HG02884 (cell line): ENCODE results near the gene DPF3.
"Not testable (repeated sequence)": the region's sequence is repeated elsewhere in the genome, so short reads cannot be mapped to it uniquely, and the experiment has no call there.

Source experiments
- ATAC-seq: cut with Tn5 transposase; IDR thresholded peaks from one replicate; pipeline ENCODE4 v1.9.1; 2021; ENCODE audit warnings: mild to moderate bottlenecking, moderate library complexity; ENCODE audit not compliant: unreplicated experiment

DPF3 gene

GRCh38 chr14:72776701-72777261 lies 117.1 kb downstream of the DPF3 start:
- no peak for ATAC-seq

DNA sequence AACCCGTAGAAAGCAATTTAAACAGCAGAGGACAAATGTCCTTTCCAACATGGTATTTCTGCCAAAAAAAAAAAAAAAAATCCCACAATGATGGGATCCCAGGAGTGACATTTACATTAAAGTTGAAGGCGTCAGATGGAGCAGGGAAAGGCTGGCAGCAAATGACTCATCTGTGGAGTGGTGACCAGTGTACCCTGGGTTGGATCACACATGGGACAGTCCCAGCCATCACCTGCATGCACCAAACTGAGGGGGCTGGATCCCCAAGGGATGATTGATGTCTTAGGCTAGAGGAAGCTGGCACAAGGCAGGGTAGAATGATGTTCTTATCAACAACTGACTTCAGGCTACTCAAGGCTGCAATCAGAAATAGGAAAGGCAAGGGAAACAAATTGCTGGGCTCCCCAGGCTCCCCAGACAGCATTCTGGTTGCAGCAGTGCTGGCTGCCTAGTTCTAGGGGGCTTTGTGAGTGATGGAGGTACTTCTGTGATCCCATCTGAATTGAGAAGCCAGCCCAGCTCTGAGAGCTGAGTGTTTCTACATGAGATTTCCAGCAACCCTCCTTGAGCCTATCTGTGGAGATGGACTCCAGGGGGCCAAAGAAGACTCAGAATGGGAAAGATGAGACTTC lies 117.9 kb downstream of the DPF3 start:
- no peak for ATAC-seq

GRCh38 chr14:72774894-72775620 lies 118.8 kb downstream of the DPF3 start:
- ATAC-seq = no peak

DNA sequence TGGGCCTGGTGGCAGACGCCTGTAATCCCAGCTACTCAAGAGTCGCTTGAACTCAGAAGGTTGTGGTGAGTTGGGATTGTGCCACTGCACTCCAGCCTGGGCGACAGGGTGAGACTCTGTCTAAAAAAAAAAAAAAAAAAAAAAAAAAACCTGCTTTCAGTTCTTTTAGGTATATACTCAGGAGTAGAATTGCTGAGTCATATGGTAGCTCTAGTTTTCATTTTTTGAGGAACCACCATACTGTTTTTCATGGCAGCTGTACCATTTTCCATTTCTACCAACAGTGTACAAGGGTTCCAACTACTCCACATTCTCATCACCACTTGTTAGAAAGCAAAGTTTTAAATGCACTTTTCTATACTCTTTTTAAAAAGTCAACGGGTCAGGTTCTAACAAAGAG lies 119.8 kb downstream of the DPF3 start:
- no peak for ATAC-seq

DNA sequence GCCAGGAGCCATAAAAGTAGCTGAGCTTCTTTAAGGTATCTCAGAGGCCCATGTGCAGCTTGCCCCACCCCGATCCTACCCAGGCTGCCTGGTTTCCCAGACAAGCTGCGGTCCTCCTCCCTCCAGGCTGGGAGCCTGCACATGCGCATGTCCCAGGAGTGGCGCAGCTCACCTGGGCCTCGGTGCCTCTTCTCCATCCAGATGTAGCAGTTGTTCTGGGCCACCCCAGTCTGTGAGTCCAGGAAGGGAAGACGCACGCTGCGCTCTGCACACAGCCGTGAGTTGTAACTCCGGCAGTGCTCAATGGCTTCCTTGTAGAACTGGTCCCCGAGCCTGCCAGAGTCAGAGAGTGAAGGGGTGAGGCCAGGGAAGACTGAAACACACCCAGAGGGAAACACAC lies 122.3 kb downstream of the DPF3 start:
- no peak for ATAC-seq

DNA sequence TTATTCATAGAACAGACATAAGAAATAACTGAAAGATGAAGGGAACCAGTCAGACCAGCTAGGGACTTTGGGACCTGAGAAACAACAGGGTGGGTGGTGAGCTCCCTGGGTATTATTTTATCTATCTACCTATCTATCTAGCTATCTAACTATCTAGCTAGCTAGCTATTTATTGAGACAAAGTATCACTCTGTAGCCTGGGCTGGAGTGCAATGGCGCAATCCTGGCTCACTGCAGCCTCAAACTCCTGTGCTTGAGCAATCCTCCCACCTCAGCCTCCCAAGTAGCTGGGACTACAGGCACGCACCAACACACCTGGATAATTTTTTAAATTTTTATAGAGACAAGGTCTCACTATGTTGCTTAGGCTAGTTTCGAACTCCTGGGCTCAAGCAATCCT lies 127.6 kb downstream of the DPF3 start:
- no peak for ATAC-seq

DNA sequence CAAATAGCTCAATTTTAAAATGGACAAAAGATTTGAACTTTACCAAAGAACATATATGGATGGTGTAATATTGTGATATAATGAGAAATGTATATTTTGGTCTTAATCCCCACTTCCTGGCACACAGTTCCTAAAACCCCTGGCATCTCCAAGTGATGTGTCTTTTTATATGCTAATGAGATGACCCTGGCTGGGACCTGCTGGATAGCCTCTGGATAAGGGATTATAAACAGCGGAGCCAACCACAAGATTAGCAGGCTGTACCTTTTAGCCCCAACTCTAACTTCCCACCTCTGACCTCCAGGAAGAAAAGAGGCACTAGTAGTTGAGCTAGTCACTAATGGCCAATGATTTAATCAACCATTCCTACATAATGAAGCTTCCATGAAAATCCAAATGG lies 130.0 kb downstream of the DPF3 start:
- no peak for ATAC-seq

GRCh38 chr14:72759670-72760069 lies 134.2 kb downstream of the DPF3 start:
- no peak for ATAC-seq

DNA sequence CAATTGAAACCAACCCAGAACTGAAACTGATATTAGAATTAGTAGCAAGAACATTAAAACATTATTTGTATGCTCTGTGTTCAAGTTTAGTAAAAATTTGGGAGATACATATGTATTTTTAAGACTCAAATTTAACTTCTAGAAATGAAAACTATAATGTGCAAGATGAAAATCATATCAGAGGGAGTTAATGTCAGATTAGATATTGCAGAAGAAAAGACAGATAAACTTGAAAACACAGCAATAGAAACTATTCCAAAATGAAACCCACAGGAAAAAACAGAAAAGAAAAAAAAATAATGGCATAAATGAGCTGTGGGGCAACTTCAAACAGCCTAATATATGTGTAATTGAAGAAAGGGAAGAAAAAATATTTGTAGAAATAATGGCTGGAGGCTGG lies 134.9 kb downstream of the DPF3 start:
- no peak for ATAC-seq

GRCh38 chr14:72758420-72758819 lies 135.5 kb downstream of the DPF3 start:
- no peak for ATAC-seq

DNA sequence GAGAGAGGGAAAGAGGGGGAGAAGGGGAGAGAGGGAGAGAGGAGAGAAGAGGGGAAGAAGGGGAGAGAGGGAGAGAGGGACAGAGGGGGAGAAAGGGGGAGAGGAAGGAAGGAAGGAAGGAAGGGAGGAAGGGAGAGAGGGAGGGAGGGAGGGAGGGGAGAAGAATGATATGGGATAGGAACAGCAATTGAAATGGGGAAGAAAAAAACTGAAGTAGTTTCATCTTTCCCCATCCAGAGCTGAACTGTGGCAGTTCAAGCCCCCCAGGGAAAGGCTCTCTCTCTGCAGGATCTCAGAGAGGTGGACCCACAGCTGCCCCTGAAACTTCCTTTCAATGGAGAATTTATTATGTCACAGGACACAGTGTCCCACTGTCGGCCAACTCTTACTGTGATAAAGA lies 136.9 kb downstream of the DPF3 start:
- ATAC-seq = no peak

GRCh38 chr14:72755766-72756165 lies 138.1 kb downstream of the DPF3 start:
- no peak for ATAC-seq

GRCh38 chr14:72754949-72755348 lies 139.0 kb downstream of the DPF3 start:
- no peak for ATAC-seq

- no peak for ATAC-seq
These were observed 140.0 kb downstream of the DPF3 start for GRCh38 chr14:72753879-72754400.

DNA sequence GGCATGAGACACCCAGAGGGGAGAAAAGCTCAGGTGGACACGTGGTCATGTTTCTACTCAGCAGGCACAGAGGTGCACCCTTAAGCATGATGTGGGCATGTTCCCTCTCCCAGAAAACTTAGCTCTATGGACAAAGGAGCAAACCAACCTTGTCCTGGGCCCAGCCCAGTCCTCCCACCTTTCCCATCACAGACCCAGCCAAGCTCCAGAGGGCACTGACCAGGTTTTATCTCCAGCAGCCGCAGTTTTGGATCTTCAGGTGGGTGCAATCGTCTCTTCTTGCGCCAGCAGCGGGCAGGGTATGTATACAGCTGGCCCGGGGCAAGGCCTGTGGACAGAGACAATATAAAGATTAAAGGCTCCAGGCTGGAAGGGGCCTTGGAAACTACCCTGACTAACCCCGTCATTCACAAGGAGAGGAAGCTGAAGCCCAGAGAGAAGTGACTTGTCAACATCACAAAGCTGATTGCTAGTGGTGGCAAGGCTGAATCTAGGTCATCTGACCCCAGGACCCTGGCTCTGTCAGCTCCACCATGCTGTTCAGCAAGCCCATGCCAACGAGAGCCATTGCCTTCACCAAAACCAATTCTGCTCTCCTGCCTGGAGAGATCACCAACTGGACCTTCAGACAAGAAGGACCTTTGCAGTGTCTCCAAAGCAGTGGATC lies 140.7 kb downstream of the DPF3 start:
- no peak for ATAC-seq

DNA sequence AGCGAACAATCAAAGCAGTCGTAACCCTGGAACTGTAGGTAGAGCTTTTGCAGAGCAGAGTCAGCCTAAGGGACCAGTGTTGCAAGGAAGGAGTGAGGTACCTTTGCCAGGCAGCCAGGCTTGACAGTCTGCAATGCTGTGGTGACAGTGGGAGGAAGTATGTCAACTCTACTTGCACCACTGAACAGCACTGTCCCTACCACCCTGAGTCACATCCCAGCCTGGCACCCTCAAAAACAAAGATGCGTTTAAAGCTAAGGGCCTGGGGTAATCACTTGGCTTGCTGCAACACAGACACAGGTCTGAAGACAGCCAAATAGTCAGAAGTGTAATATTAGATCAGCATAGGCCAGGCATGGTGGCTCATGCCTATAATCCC lies 141.9 kb downstream of the DPF3 start:
- ATAC-seq = no peak

DNA sequence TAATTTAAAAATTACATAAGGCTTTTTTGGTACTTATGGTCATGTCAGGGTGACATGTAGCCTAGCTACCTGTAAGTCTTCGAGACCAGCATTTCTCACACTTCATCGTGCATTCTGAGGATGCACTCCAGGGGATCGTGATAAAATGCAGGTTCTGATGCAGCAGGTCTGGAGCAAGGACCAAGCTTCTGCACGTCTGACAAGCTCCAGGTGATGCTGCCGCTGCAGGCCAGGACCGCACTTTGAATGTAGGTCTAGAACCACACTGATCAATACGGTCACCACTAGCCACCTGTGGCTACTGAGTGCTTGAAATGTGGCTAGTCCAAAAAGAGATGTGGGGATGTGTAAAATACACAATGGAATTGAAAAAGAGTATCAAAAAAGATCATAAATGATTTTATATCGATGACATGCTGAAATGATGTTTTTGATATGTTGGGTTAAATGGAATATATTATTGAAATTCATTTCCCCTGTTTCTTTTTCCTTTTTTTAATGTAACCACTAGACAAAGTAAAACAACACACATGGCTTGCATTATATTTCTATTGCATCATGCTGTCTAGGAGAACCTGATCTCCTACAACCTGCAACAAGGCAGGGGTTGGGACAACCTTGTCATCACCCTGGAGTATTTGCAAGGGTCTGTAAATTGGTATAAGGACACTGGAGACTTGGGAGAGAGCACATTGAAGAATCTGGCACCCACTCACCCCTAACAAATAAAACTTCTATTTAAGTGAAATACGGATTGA lies 142.4 kb downstream of the DPF3 start:
- no peak for ATAC-seq

- ATAC-seq = not testable (repeated sequence)
These were observed 145.0 kb downstream of the DPF3 start for GRCh38 chr14:72748921-72749320.

DNA sequence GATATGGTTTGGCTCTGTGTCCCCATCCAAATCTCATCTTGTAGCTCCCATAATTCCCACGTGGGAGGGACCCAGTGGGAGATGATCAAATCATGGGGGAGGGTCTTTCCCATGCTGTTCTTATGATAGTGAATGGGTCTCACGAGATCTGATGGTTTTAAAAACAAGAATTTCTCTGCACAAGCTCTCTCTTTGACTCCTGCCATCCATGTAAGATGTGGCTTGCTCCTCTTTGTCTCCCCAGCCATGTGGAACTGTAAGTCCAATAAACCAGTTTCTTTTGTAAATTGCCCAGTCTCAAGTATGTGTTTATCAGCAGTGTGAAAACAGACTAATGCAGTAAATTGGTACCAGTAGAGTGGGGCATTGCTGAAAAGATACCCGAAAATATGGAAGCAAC lies 146.2 kb downstream of the DPF3 start:
- ATAC-seq = no peak

DNA sequence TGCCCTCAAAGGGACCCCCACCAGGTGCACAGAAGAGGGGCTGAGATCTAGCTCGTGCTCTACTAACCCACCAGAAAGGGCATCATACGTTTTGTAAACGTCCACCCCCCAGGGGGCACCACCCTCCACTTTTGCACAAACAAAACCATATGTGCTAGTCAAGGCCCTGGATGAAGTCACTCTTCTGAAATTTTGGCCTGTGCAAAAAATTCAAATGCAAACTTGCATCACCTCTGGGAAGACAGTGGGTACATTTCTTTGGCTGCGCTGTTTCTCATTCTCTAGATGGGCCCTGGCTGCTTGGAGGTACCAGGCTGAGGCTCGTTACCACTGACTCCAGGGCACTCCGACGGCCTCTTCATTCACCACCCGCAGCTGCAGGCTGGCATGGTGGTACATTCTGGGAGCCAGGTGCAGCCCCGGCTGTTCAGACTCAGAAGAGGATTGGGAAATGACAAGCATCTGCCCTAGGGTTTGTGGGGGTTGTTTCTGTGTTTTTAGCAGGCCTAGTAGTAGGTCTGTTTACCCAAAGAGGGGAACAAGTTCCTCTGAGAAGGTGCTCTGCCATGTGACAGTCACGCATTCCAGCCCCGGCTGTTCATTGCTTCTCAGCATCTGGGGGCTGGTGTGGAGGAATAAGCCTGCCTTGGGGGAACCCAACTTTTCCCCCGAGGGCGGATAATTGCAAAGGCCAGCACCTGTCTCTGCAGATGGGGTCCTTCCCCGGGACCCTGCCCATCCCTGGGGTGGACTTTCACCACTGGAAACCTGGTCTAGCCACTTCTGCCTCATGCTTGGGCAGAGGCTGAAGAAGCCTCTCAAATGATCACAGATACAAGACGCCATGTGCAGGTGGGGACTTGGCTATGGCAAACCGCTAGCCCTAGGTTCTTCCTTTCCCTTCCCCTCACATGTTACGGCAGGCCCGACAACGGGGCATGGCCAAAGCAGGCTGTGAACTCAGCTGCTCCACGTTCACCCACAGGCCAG lies 147.6 kb downstream of the DPF3 start:
- ATAC-seq = no peak
